GM18870 (cell line): ENCODE data around the gene NMNAT2.
"Not testable (repeated sequence)": the region's sequence is repeated elsewhere in the genome, so short reads cannot be mapped to it uniquely, and the experiment has no call there.

Experiments
- ATAC-seq: cut with Tn5 transposase; IDR thresholded peaks from one replicate; pipeline ENCODE4 v1.9.1; 2021; ENCODE audit warnings: moderate library complexity; ENCODE audit not compliant: unreplicated experiment

The NMNAT2 gene

DNA sequence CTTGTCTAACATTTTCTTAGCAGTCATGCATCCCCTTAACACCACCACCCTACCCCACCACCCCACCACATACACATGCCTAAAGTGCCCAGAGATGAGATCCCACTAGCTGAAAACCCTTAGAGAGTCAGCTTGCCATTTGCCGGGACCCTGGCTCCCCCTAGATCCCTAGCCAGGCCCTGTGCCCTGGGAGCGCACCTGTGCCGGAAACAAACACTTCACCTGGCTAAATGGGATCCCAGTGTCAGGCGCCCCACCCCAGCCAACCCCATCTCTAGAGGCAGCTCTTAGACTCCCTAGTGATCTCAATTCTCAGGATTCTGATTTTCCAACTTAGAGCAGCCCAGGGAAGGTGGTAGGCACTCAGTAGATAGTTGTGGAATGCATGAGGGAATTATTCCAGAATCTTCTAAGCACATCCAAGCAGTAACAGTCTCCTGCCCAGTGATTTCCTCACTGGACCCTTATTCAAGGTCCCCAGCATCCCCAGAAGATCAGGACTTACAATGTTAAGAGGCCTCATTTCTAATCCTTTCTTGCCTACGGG, 126.9 kb downstream of the NMNAT2 start:
- ATAC-seq: no peak

DNA sequence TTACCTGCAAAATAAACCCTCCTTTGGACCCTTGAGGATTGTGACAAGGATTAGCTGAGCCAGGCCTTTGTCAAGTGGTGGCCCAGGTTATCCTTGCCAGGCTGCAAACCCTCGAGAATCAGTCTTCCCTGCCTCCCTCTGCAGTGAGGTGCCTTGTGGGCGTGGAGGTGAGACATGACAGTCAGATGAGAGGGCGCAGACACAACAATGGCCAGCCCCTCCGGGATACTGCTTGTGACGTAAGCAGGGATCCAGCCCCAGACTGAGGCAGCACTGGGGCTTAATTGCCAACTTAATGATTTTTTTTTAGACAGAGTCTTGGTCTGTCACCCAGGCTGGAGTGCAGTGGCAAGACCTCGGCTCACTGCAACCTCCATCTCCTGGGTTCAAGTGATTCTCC, 127.6 kb downstream of the NMNAT2 start:
- no peak for ATAC-seq

DNA sequence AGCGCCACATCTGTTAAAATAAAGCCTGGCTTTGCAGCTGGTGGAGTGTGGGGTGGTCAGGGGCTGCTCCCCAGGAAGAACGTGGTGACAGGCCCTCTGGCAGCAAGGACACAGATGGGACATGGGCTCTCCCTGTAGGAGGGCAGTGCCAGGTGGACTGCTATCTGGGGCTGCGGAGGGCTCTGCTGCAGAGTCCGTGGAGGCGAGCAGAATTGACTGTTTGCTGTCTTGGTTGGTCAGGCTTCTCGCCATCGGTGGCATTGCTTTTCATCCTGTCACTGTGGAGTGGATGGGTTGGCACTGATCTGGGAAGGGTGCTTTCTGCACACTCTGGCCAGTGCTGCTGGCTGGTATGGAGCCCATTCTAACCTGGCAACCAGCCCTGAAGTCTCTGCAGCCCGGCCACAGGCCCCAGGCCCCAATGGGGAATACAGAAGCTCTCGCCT, 129.1 kb downstream of the NMNAT2 start:
- no peak for ATAC-seq

DNA sequence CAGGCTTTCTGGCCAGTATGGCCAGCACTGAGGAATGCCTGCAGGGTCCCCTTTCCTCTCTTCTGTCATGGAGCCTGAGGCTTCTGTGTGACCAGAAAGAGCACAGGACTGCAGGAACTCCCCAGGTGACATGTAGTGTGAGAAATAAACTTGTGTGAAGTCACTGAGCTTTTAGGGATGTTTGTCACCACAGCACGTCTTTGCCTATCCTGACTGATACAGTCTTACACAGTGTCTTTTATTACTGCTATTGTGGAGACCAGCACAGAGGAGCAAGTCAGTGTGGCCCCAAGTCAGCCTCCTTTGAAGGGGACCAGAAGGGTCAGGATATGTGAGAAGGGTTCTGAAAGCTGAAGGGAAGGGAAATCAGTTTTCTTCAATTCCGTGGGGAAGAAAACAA, 129.6 kb downstream of the NMNAT2 start:
- no peak for ATAC-seq

DNA sequence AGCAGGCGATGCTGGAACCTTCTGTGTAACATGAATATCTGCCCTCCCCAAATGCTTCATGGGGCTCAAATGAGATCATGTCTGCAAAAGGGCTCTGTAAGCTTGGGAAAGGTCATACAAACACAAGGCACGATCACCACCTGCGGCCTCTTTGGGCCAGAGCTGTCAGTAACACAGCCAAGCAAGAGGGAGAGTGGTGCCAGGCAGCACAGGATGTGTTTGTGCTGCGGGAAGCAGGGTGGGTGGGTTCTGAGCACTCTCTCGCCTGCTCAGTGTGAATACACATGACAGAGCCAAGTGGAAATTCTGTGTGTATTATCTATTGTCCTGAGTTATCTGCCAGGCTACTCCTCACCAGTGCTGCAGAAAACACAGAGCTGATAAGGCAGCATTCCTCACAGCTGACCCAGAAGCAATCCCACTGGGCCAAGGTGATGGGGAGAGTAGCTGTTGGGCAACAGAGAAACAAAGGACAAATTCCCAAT, 130.9 kb downstream of the NMNAT2 start:
- ATAC-seq: no peak

DNA sequence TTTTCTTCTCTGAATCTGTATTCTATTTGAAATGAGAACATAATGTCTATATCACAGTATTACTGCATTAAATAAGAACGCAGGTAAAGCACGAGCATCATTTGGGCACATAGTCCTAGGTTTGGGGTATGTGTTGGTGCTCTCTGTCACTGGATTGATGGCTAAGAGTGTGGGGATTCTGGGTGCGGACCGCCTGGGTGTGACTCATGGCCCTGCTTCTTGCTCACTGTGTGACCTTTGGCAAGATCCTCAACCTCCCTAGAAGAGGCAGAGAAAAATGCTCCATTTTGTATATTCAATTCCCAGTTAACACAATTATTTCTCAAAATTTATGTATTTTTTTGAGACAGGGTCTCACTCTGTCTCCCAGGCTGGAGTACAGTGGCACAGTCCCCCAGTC, 132.4 kb downstream of the NMNAT2 start:
- no peak for ATAC-seq

DNA sequence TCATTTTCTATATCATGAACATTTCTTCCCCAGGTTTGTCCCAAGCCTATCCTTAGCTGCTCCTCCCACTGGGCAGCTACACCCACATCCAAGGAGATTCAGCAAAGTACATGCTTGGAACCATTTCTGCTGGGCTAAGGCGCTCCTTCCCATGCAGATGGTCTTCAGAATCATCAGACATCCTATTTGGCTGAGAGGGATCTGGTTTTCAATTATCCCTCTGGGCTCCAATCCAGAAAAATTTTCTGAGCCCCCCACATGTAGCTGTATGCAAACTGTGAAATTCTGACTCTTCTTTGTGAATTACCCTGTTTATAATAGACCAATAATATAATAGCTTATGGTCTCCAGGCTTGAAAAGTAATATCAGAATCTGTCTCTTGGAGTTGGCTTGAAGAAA, 132.9 kb downstream of the NMNAT2 start:
- ATAC-seq: no peak

DNA sequence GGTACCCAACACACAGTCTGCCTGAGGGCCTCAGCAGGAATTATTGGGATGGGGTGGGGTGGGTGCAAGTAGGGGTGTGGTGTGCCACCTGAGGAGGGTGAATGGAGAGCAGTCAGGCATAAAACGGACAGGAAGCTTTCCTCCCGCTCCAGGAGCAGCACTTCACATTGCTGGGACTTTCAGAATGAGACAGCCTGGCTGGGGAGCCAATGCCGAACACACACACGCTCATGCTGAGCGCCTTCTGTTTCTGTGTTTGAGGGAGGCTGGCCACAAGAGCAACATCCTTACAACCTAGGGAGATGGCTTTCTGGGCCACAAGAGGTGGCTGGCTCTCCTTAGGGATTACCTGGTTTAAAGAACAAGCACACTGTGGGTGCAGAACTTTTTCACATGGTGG, 134.1 kb downstream of the NMNAT2 start:
- ATAC-seq: no peak

DNA sequence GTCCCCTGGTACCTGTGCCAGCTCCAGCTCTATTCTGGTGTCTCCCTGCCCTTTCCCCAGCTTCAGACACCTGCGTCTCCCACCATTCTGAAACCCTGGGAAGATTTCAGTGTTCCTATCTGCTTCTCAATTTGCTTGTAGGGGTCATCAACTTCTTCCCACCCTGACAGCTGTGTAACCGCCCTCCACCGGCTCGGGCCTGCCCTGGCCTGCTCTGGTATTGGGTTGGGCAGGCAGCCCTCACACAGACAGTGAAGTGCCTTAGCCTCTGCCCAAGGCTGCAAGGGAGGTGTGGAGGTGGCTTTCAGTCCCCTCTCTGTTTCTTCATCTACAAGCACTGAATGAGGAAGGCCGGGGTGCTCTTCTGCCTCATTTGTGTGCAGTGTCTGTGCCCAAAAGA, 134.9 kb downstream of the NMNAT2 start:
- ATAC-seq: no peak

DNA sequence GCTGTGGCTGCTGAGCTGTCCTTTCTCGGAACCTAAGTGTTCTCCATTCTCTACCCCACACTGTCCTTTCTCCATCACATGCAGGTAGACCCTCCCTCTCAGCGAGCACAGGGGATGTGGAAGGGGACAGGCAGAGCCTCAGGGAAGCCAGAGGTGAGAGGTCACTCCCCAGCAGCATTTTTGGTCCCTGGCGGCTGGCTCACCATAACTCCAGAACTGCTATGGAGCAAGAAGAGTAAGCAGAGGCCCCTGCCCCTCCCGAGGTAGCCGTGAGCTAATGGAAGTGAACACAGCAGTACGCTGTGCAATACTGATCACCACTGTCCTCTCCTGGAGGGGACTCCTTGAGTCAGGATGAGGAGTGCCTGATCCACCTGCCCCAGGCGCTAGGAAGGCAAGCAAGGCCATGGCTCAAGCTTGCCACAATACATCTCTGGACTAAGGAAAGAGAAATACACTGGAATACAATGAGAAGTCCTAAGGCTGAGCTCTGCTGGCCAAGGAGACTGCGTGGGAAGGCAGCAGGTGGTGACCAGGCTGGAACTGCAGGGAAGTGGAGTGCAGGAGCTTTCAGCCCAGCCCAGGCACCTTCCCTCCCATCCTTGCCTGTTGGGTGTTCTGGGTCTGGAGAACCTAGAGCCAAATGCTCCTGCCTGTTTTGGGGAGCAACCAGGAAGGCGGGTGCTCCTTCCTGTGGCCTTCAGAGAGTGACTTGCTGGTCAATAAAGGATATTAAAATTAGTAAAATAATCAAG, 135.9 kb downstream of the NMNAT2 start:
- no peak for ATAC-seq

DNA sequence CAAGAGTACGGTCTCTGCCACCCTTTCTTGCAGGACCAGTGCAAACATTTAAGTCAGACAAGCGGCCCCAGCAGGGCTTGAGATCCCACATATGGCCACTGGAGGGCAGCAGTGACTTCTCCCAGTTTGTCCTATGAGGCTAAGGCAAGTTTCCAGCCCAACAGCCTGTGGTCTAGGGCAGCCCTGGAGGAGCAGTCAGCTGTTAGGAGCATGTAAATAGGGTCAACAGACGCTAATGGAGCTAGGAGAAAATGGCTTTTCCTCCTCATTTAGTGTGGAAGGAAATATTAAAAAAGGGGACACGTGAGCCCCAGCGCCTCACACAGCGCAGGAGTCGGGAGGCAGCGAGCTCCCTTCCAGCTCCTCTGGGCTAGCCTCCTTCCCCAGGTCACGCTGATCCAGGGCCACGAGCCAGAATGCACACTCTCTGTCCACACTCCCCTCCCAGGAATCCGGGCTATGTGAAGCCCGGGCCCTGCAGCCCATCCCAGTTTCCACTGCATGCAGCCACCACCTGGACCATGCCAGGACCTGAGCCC, 136.6 kb downstream of the NMNAT2 start:
- ATAC-seq: no peak

DNA sequence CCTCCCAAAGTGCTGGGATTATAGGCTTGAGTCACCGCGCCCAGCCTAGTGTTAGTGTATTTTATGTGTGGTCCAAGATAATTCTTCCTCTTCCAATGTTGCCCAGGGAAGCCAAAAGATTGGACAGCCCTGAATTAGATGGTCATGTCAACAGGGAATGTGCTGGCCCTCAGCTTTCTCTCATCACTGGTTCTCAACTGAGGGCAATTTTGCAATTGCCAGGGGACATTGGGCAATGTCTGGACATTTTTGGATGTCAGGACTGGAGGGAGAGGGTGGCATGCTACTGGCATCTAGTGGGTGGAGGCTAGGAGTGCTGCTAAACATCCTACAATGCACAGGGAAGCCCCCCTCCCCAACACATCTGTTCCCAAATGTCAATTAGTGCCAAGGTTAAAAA, 137.1 kb downstream of the NMNAT2 start:
- ATAC-seq: no peak

DNA sequence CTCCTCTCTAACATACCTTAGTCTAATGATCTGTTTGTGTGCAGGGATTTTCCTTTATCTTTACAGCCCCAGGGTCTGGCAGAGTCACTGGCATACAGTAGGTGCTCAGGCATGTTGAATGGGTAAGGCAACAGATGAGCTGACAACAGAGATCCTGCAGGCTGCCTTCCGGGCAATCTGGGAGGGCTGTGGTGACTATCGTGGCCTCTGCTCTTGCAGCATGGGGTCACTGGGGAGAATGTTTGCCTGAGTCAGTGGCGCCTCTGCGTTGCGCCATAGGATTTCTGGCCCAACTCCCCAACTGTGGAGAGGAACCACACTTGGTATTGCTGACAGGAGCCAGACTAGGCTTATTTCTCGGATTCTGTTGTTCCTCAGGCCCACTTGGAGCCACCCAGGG, 138.3 kb downstream of the NMNAT2 start:
- ATAC-seq: no peak

DNA sequence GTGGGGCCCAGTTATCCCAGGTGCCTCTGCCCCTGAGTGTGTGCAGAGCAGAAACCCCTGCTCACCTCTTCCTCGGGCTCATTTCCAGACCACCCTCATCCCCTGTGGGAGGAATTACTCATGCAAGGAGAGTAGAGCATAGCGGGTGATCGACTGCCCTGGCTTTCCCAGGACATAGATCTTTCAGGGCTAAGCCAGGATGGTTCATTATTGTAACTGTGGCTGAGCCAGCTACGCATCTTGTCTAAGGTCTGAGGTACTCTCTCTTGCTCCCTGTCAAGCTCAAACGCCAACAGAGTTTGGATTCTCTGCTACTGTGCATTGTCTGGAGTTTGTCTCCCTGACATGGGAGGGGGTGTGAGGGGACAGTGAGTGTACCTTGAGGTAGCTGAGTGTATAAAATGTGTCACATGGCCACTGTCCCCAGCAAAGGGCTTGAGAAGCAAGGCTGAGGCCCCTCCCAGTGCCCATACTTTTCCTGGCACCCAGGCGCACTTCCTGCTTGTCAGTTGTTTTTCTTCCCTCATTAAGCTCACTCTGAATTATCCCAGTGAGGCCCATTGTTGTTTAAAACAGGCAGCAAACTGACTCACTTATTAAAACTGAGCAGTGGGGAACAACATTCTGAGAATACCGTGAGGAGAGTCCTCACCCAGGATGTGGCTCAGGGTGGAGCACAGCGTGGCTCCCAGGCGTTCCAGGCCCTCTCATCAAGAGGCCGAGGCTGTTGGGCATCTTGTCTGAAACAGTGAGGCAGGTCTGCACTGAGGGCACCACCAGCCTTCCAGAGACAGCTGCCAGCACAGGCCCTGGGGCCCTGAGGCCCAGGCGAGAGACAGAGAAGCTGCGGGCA, 139.2 kb downstream of the NMNAT2 start:
- no peak for ATAC-seq

DNA sequence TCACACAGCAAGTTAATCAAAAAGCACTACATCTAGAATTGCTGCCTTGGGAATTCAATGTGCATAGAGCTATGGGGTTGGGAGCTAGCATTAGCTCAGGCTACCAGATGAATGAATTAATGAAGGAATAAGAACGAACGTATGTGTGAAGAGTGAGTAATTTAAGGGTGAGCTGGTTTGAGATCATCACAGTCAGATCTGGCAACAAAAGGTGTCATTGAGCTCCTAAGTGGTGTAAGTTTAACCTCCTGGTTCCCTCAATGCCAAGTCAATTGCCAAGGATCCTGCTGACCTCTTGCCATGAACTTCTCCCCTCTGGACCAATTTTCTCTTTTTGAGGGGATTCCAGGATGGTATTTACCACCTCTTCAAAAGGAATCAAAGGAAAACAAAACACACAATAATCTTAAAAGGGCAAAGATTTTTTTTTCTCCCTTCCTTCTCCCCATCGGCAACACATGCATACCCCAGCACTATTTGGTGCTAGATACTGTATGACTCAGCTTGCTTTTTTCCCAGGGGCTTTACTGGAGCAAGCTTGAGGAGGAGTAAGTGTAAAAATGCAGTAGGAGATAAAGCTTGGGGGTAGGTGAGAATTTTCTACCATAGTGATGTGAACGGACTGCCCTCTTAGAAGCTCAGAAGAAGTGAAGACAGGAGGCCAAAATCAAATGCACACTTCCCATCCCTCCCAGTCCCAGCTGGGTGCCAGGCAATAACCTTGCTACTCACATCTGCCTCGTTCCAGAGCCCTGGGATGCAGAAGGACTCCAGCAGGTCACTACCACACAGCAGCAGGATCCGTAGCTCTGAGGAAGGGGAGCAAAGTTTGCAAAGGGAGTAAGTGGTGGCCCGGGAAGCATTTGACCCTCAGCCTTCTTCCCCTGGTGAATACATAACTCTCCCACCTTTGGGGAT, 140.1 kb downstream of the NMNAT2 start:
- ATAC-seq: no peak

DNA sequence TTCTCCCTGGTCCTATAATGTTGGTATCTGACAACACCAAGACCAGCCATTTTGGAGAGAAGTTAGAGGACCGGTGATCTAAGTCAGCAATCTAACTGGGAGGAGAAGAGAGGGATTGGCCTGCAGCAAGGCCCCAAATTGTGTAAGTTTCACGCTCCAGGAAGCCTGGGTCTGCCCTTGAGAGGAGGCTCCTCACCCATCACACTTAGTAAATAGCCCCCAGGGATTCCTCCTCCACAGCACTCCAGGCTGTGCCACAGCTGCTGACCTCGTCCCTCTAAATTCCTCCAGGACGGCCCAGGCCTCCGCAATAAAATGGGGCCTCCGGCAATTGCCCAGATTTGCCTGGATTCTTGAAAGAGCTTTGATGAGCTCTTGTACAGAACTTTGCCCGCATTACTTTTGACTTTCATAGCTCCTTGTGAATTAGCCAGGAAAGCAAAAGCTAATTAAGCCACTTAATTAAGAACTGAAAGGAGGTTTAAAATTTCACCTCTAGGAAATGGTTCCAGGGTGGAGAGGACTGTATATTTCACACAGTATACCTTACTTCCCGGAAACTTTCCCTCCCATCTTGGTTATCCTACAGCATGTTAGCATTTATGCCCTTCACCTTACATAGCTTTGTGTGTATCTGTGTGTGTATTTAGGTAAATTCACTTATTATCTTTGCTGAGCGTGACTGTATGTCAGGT, 141.6 kb downstream of the NMNAT2 start:
- ATAC-seq: no peak

DNA sequence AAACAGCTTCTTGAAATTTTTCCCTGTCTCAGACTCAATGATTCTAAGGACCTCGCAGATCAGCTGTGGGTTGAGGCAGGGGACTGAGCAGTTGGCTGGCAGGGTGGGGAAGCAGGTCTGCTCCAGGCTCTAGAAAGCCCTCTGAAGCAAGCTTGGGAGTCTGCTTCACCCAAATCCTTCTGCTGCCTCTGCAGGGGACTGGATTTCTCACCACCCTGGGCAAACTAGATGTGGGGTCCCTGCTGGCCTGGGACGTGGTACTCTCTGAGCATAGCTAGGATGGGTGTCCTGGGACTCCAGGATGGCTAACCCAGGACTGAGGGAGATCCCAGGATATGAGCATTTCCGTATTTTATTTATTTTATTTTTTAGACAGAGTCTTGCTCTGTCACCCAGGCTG, 142.9 kb downstream of the NMNAT2 start:
- ATAC-seq: no peak

DNA sequence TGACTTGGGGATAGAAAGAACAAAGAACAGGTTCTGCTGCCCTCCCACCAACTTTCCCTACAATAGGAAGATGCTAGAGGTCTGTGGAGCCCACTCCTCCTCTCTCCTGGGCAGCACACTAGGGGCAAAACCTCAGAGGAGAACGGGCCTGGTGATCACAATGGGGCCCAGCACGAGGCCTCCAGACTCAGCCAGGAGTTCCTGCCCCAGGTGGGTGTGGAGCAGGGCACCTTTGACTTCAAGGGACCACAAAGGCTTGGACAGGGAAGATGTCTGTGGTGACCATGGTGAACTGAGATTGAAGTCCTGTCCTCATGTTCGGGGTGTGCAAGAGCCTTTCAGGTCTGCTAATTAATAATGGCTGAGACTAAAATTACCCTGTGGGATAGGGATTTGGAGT, 143.3 kb downstream of the NMNAT2 start:
- ATAC-seq: no peak

DNA sequence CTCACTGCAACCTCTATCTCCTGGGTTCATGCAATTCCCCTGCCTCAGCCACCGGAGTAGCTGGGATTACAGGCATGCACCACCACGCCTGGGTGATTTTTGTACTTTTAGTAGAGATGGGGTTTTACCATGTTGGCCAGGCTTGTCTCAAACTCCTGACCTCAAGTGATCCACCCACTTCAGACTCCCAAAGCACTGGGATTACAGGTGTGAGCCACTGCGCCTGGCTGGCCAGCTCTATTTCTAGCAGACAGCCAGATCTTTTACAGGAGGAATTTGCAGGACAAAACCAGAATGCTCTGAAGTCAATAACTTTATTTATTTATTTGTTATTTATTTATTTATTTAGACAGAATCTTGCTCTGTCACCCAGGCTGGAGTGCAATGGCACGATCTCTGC, 144.2 kb downstream of the NMNAT2 start:
- not testable (repeated sequence) for ATAC-seq

DNA sequence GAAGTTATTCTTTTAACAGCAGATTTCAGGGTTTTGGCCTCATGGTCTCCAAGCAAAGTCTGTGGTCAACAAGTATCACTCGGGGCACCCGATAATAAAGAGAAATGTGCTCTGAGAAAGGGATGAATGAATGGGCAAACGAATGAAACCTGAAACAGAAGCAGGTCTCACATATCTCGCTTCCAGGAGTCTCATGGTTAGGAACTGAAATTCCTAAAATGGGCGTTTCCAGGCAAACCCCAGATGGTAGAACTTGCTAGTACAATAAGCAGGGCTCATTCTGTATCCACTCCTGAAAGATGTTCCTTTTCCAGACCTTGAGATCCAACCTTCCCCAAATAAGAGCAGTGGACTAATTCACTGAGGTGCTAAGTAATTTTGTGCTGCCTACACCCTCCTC, 144.9 kb downstream of the NMNAT2 start:
- no peak for ATAC-seq
